Mesenchymal stem cell (in vitro differentiated cells and primary cell): Measurements from ENCODE around the gene ITPR3.

ENCODE experiments used
- DNase-seq: peaks from one replicate; pipeline ENCODE4 v3.0.0-alpha.2; 2013
- H2AFZ ChIP-seq: one replicate; pipeline ENCODE4 v1.6.1; 2013; ENCODE audit warnings: low read depth, mild to moderate bottlenecking, control low read depth, inconsistent platforms, low read length, moderate library complexity
- H2AK5ac ChIP-seq: 2 replicates; pipeline ENCODE4 v1.6.1; 2013; ENCODE audit warnings: low read length, moderate library complexity, mild to moderate bottlenecking, inconsistent platforms; ENCODE audit not compliant: severe bottlenecking
- H2BK120ac ChIP-seq: one replicate; pipeline ENCODE4 v1.6.1; 2013; ENCODE audit warnings: low read depth, mild to moderate bottlenecking, inconsistent platforms, low read length, moderate library complexity
- H2BK12ac ChIP-seq, 2 experiments: one replicate each; pipeline ENCODE4 v1.6.1; 2013; ENCODE audit warnings: inconsistent platforms in 2 of 2, low read length in 2 of 2, mild to moderate bottlenecking in 2 of 2, moderate library complexity in 2 of 2, control low read depth in 1 of 2
- H2BK15ac ChIP-seq: one replicate; pipeline ENCODE4 v1.6.1; 2013; ENCODE audit warnings: mild to moderate bottlenecking, low read depth, inconsistent platforms; ENCODE audit not compliant: poor library complexity, severe bottlenecking
- H2BK5ac ChIP-seq: 2 replicates; pipeline ENCODE4 v1.6.1; 2013; ENCODE audit warnings: low read depth, mild to moderate bottlenecking, low read length, control low read depth, inconsistent platforms; ENCODE audit not compliant: poor library complexity, severe bottlenecking
- H3K14ac ChIP-seq, 2 experiments: one replicate each; pipeline ENCODE4 v1.6.1; 2013; ENCODE audit warnings: inconsistent platforms in 2 of 2, low read length in 2 of 2, control low read depth in 1 of 2, mild to moderate bottlenecking in 1 of 2, moderate library complexity in 1 of 2
- H3K18ac ChIP-seq, 2 experiments: one replicate each; pipeline ENCODE4 v1.6.1; 2013; ENCODE audit warnings: inconsistent platforms in 2 of 2, low read length in 2 of 2, control low read depth in 1 of 2, low read depth in 1 of 2, mild to moderate bottlenecking in 1 of 2
- H3K23ac ChIP-seq, 2 experiments: one replicate each; pipeline ENCODE4 v1.6.1; 2013; ENCODE audit warnings: inconsistent platforms in 2 of 2, low read length in 2 of 2, mild to moderate bottlenecking in 2 of 2, moderate library complexity in 2 of 2, control low read depth in 1 of 2
- H3K27ac ChIP-seq: 2 replicates; pipeline ENCODE4 v1.5.1; 2013; ENCODE audit warnings: mild to moderate bottlenecking, moderate library complexity, low read length, control low read depth, inconsistent platforms; ENCODE audit not compliant: poor library complexity, severe bottlenecking
- H3K27me3 ChIP-seq, 2 experiments: 2 replicates each; pipeline versions ENCODE4 v1.6.1 to v1.7.0; 2013; ENCODE audit warnings: low read length in 2 of 2, mild to moderate bottlenecking in 2 of 2, moderate library complexity in 2 of 2, control low read depth in 1 of 2, inconsistent platforms in 1 of 2; ENCODE audit not compliant: control insufficient read depth in 1 of 2, insufficient read depth in 1 of 2
- H3K36me3 ChIP-seq, 2 experiments: 2 replicates each; pipeline versions ENCODE4 v1.6.1 to v1.7.0; 2013; ENCODE audit warnings: low read length in 2 of 2, control low read depth in 1 of 2, inconsistent platforms in 1 of 2, low read depth in 1 of 2, mild to moderate bottlenecking in 1 of 2; ENCODE audit not compliant: insufficient read depth in 2 of 2, control insufficient read depth in 1 of 2
- H3K4ac ChIP-seq, 2 experiments: one replicate each; pipeline ENCODE4 v1.6.1; 2013; ENCODE audit warnings: inconsistent platforms in 2 of 2, low read length in 2 of 2, mild to moderate bottlenecking in 2 of 2, moderate library complexity in 2 of 2, control low read depth in 1 of 2, low read depth in 1 of 2
- H3K4me1 ChIP-seq: 2 replicates; pipeline ENCODE4 v1.6.1; 2013; ENCODE audit warnings: low read depth, low read length, control low read depth; ENCODE audit not compliant: control insufficient read depth, insufficient read depth
- H3K4me2 ChIP-seq: 2 replicates; pipeline ENCODE4 v1.6.1; 2013; ENCODE audit warnings: low read length, mild to moderate bottlenecking, inconsistent platforms; ENCODE audit not compliant: poor library complexity, severe bottlenecking
- H3K4me3 ChIP-seq, 2 experiments: 2 replicates each; pipeline versions ENCODE4 v1.5.1 to v1.7.0; 2013; ENCODE audit warnings: low read length in 2 of 2, mild to moderate bottlenecking in 2 of 2, control low read depth in 1 of 2, low read depth in 1 of 2; ENCODE audit not compliant: insufficient read depth in 1 of 2
- H3K79me1 ChIP-seq: replicated peaks from 2 replicates; pipeline ENCODE4 v1.6.1; 2013; ENCODE audit warnings: mild to moderate bottlenecking, control low read depth, low read length, inconsistent platforms; ENCODE audit not compliant: poor library complexity, severe bottlenecking
- H3K9ac ChIP-seq: 2 replicates; pipeline ENCODE4 v1.7.0; 2013; ENCODE audit warnings: mild to moderate bottlenecking, low read length, moderate library complexity
- H3K9me3 ChIP-seq: 2 replicates; pipeline ENCODE4 v1.7.0; 2013; ENCODE audit warnings: mild to moderate bottlenecking, low read length; ENCODE audit not compliant: control insufficient read depth
- H4K8ac ChIP-seq: one replicate; pipeline ENCODE4 v1.6.1; 2013; ENCODE audit warnings: inconsistent platforms, mild to moderate bottlenecking, low read length, moderate library complexity
- H4K91ac ChIP-seq: one replicate; pipeline ENCODE4 v1.6.1; 2013; ENCODE audit warnings: mild to moderate bottlenecking, low read length, inconsistent platforms
- WGBS: methylation state at CpG from one replicate; pipeline ENCODE4 v1.1.7; 2013; ENCODE audit warnings: mixed read lengths; 5-methylcytosine and 5-hydroxymethylcytosine counted together

ITPR3 gene

GRCh38 chr6:33621711-33622388 is 728 bp downstream of the ITPR3 start:
- Histone ChIP-seq H2BK5ac (no peak overlapping the region), H4K91ac (peak overlapping the region; percentile 76), H3K18ac (peak overlapping the region; percentile 78 to 92), H2AFZ (peak overlapping the region; percentile 70), H3K4me2 (peak overlapping the region; percentile 97), H3K4me3 (peak overlapping the region; percentile 74 to 93), H4K8ac (peak overlapping the region; percentile 92), H3K36me3 (peaks cover 11 to 29% of the 10 kb centered on the region in 2 experiments), H3K9ac (peak overlapping the region; percentile 91), H3K27ac (no peak overlapping the region), H2AK5ac (no peak overlapping the region), H3K4me1 (peaks cover 23% of the 10 kb centered on the region), H3K4ac (peak overlapping the region in 1 of 2 experiments; percentile 74), H2BK15ac (peak overlapping the region; percentile 71), H2BK12ac (peak overlapping the region; percentile 15 to 29), H3K23ac (no peak overlapping the region), H3K14ac (peak overlapping the region in 1 of 2 experiments; percentile 86), H3K9me3 (no peaks in the 10 kb centered on the region), H3K79me1 (peaks cover 25% of the 10 kb centered on the region), H2BK120ac (peak overlapping the region; percentile 54), H3K27me3 (no peaks in the 10 kb centered on the region)
- peak; percentile 28 for DNase-seq
- 8% methylated on average over 29 of the region's 39 CpGs for WGBS

- Histone ChIP-seq H3K14ac (no peak overlapping the region), H3K27ac (no peak overlapping the region), H3K4me2 (peak overlapping the region; percentile 97), H4K91ac (peak overlapping the region; percentile 54), H3K9me3 (no peaks in the 10 kb centered on the region), H3K9ac (peak overlapping the region; percentile 91), H3K18ac (no peak overlapping the region), H3K4ac (no peak overlapping the region), H2BK12ac (peak overlapping the region in 1 of 2 experiments; percentile 23), H3K36me3 (peaks cover 11 to 38% of the 10 kb centered on the region in 2 experiments), H2AFZ (peak overlapping the region; percentile 6), H3K4me3 (peak overlapping the region in 1 of 2 experiments; percentile 93), H2BK15ac (peak overlapping the region; percentile 68), H3K79me1 (peaks cover 26% of the 10 kb centered on the region), H2AK5ac (no peak overlapping the region), H3K23ac (no peak overlapping the region), H2BK5ac (no peak overlapping the region), H3K4me1 (peaks cover 23% of the 10 kb centered on the region), H4K8ac (peak overlapping the region; percentile 59), H3K27me3 (no peaks in the 10 kb centered on the region), H2BK120ac (no peak overlapping the region)
- 76% methylated on average over 9 of the region's 12 CpGs for WGBS
- DNase-seq, result peak; percentile 52
Observed at GRCh38 chr6:33622456-33623431, 1.6 kb downstream of the ITPR3 start.

- Histone ChIP-seq H2BK120ac (peak overlapping the region; percentile 51), H2AK5ac (no peak overlapping the region), H3K18ac (no peak overlapping the region), H3K9ac (peak overlapping the region; percentile 91), H2BK5ac (no peak overlapping the region), H4K8ac (no peak overlapping the region), H3K4me3 (peak overlapping the region in 1 of 2 experiments; percentile 93), H3K9me3 (no peaks in the 10 kb centered on the region), H3K23ac (no peak overlapping the region), H2AFZ (no peak overlapping the region), H3K14ac (no peak overlapping the region), H2BK15ac (no peak overlapping the region), H4K91ac (no peak overlapping the region), H2BK12ac (no peak overlapping the region), H3K27ac (no peak overlapping the region), H3K36me3 (peaks cover 11 to 38% of the 10 kb centered on the region in 2 experiments), H3K4ac (no peak overlapping the region), H3K4me2 (no peak overlapping the region), H3K27me3 (no peaks in the 10 kb centered on the region), H3K79me1 (peaks cover 36% of the 10 kb centered on the region), H3K4me1 (peaks cover 28% of the 10 kb centered on the region)
- no peak for DNase-seq
- 94% methylated on average over 6 of the region's 6 CpGs for WGBS
Observed at GRCh38 chr6:33623895-33624381, 2.8 kb downstream of the ITPR3 start.

GRCh38 chr6:33624856-33625255 is 3.7 kb downstream of the ITPR3 start:
- Histone ChIP-seq H2BK12ac (no peak overlapping the region), H3K9ac (peak overlapping the region; percentile 91), H3K4me1 (peaks cover 28% of the 10 kb centered on the region), H4K8ac (no peak overlapping the region), H3K4me2 (no peak overlapping the region), H3K27me3 (no peaks in the 10 kb centered on the region), H2BK15ac (no peak overlapping the region), H3K4ac (no peak overlapping the region), H2AFZ (no peak overlapping the region), H4K91ac (no peak overlapping the region), H3K14ac (no peak overlapping the region), H3K79me1 (peaks cover 36% of the 10 kb centered on the region), H3K23ac (no peak overlapping the region), H3K36me3 (peaks cover 11 to 38% of the 10 kb centered on the region in 2 experiments), H2AK5ac (no peak overlapping the region), H3K18ac (no peak overlapping the region), H3K27ac (no peak overlapping the region), H2BK120ac (no peak overlapping the region), H2BK5ac (no peak overlapping the region), H3K9me3 (no peaks in the 10 kb centered on the region), H3K4me3 (peak overlapping the region in 1 of 2 experiments; percentile 93)
- no peak for DNase-seq
- 97% methylated on average over 4 of the region's 4 CpGs for WGBS
